DOHH2 (cell line): ENCODE results near the gene MEFV.
A peak's percentile ranks its signal among the peaks of the same experiment; 100 is the strongest.

Experiments used
- H3F3A ChIP-seq: fragments of 200-600 bp; sonication (generic), shearing (Covaris generic); 2 replicates; pipeline ENCODE4 v1.6.0; 2016; ENCODE audit warnings: antibody characterized with exemption, mild to moderate bottlenecking; ENCODE audit not compliant: control insufficient read depth, insufficient read depth
- H3K27ac ChIP-seq: fragments of 200-600 bp; sonication (generic); 2 replicates; pipeline ENCODE4 v1.5.1; 2014; ENCODE audit warnings: low read depth, mild to moderate bottlenecking, low read length, moderate library complexity
- H3K27me3 ChIP-seq: fragments of 200-600 bp; sonication (generic); 2 replicates; pipeline ENCODE4 v1.6.1; 2014; ENCODE audit warnings: mild to moderate bottlenecking, low read length, mixed read lengths; ENCODE audit not compliant: control insufficient read depth
- H3K36me3 ChIP-seq: fragments of 200-600 bp; sonication (generic); 2 replicates; pipeline ENCODE4 v1.6.1; 2014; ENCODE audit warnings: mild to moderate bottlenecking, low read length, moderate library complexity, mixed read lengths; ENCODE audit not compliant: control insufficient read depth
- H3K4me1 ChIP-seq: fragments of 200-600 bp; sonication (generic); 2 replicates; pipeline ENCODE4 v1.6.1; 2014; ENCODE audit warnings: mild to moderate bottlenecking, low read length, mixed read lengths; ENCODE audit not compliant: control insufficient read depth
- H3K4me2 ChIP-seq: fragments of 200-600 bp; sonication (generic); 2 replicates; pipeline ENCODE4 v1.6.0; 2014; ENCODE audit warnings: mild to moderate bottlenecking, low read length, moderate library complexity
- H3K4me3 ChIP-seq: fragments of 200-600 bp; sonication (generic); 2 replicates; pipeline ENCODE4 v1.5.1; 2014; ENCODE audit warnings: mild to moderate bottlenecking, low read length, mixed read lengths
- H3K79me2 ChIP-seq: fragments of 200-600 bp; sonication (generic); 2 replicates; pipeline ENCODE4 v1.6.1; 2014; ENCODE audit warnings: mild to moderate bottlenecking, low read length, mixed read lengths; ENCODE audit not compliant: control insufficient read depth
- H3K9me2 ChIP-seq: fragments of 200-600 bp; sonication (generic); replicated peaks from 2 replicates; pipeline ENCODE4 v1.6.1; 2014; ENCODE audit warnings: mild to moderate bottlenecking, low read length, mixed read lengths; ENCODE audit not compliant: control insufficient read depth
- H3K9me3 ChIP-seq: fragments of 200-600 bp; sonication (generic); 2 replicates; pipeline ENCODE4 v1.6.1; 2014; ENCODE audit warnings: antibody characterized with exemption, low read length, mixed read lengths; ENCODE audit not compliant: control insufficient read depth, insufficient read depth
- H4K20me1 ChIP-seq: fragments of 200-600 bp; sonication (generic); 2 replicates; pipeline ENCODE4 v1.6.0; 2014; ENCODE audit warnings: low read depth, mild to moderate bottlenecking, antibody characterized with exemption, low read length, moderate library complexity; ENCODE audit not compliant: control insufficient read depth, insufficient read depth
- CTCF ChIP-seq: fragments of 200-600 bp; sonication (generic); IDR thresholded peaks from one replicate; pipeline ENCODE4 v1.5.1; 2014; ENCODE audit warnings: antibody characterized with exemption, mild to moderate bottlenecking, low read depth, low read length; ENCODE audit not compliant: poor library complexity, severe bottlenecking
- EZH2phosphoT487 ChIP-seq: fragments of 200-600 bp; sonication (generic); IDR thresholded peaks from 2 replicates; pipeline ENCODE4 v1.6.1; 2017; ENCODE audit warnings: borderline replicate concordance, mild to moderate bottlenecking, antibody characterized with exemption, low read length, moderate library complexity, mixed read lengths

The MEFV gene

GRCh38 chr16:3266873-3267537, 10.6 kb upstream of the MEFV start:
- Histone ChIP-seq H3K9me3 (peaks cover 5% of the 10 kb centered on the region), H3K4me1 (peaks cover 16% of the 10 kb centered on the region), H3K4me3 (no peak overlapping the region), H3K36me3 (0 out of 2 replicates have a peak, but pooled peaks cover 3% of the 10 kb centered on the region), H3K4me2 (no peak overlapping the region), H4K20me1 (no peaks in the 10 kb centered on the region), H3K27ac (no peak overlapping the region), H3F3A (no peaks in the 10 kb centered on the region; the same call in 1 of the 2 replicates), H3K27me3 (no peaks in the 10 kb centered on the region), H3K79me2 (no peaks in the 10 kb centered on the region), H3K9me2 (no peaks in the 10 kb centered on the region)
- TF ChIP-seq EZH2phosphoT487, result no peak
- peak; percentile 71 for TF ChIP-seq CTCF

GRCh38 chr16:3264137-3265036, 8.0 kb upstream of the MEFV start:
- H3K4me2 ChIP-seq, result peak overlapping the region; percentile 85
- H3K4me3 ChIP-seq, result peak overlapping the region; percentile 73
- H3K9me3 ChIP-seq, result peaks cover 5% of the 10 kb centered on the region
- H4K20me1 ChIP-seq, result no peaks in the 10 kb centered on the region
- no peak for TF ChIP-seq EZH2phosphoT487
- TF ChIP-seq CTCF, result peak; percentile 27
- H3K36me3 ChIP-seq, result 0 out of 2 replicates have a peak, but pooled peaks cover 3% of the 10 kb centered on the region
- no peaks in the 10 kb centered on the region for H3K79me2 ChIP-seq
- H3F3A ChIP-seq, result no peaks in the 10 kb centered on the region; the same call in 1 of the 2 replicates
- H3K27me3 ChIP-seq, result no peaks in the 10 kb centered on the region
- H3K4me1 ChIP-seq, result peaks cover 16% of the 10 kb centered on the region
- H3K9me2 ChIP-seq, result no peaks in the 10 kb centered on the region
- H3K27ac ChIP-seq, result peak overlapping the region; percentile 60

- peaks cover 5% of the 10 kb centered on the region for H3K9me3 ChIP-seq
- no peaks in the 10 kb centered on the region for H3K9me2 ChIP-seq
- no peak overlapping the region for H3K27ac ChIP-seq
- no peaks in the 10 kb centered on the region for H3K79me2 ChIP-seq
- H3K4me1 ChIP-seq, result peaks cover 16% of the 10 kb centered on the region
- H3K4me2 ChIP-seq, result no peak overlapping the region
- no peaks in the 10 kb centered on the region for H3K27me3 ChIP-seq
- H3F3A ChIP-seq, result no peaks in the 10 kb centered on the region; the same call in 1 of the 2 replicates
- no peak overlapping the region for H3K4me3 ChIP-seq
- H4K20me1 ChIP-seq, result no peaks in the 10 kb centered on the region
- H3K36me3 ChIP-seq, result 0 out of 2 replicates have a peak, but pooled peaks cover 3% of the 10 kb centered on the region
- TF ChIP-seq EZH2phosphoT487 (no peak), CTCF (no peak)
These were observed 6.1 kb upstream of the MEFV start for GRCh38 chr16:3262517-3262916.
